A549 (cell line): Measurements from ENCODE around the gene MAGIX. TPM values are rescaled to one million over a fixed set of nuclear protein-coding genes. Genes with fewer than 3 reads are reported as not detected.
A peak's percentile ranks its signal among the peaks of the same experiment; 100 is the strongest.
"Not testable (repeated sequence)": the region's sequence is repeated elsewhere in the genome, so short reads cannot be mapped to it uniquely, and the experiment has no call there.

Experiments used
- ATAC-seq, 2 experiments: fragments of 200-7000 bp in 1 of 2; fragments of >200 bp in 1 of 2; cut with Nextera tagmentation in 1 of 2; cut with Tn5 transposase in 1 of 2; 3 replicates each; pipeline versions ENCODE4 v1.8.0 to v1.9.1; 2018 to 2020; ENCODE audit warnings: mild to moderate bottlenecking in 1 of 2, moderate library complexity in 1 of 2
- CTCF ChIA-PET: fragments of 300-600 bp; sonication (Branson Sonifier 250); formaldehyde crosslinking; extraction: SDS; loops from one replicate; lab custom pipeline; 2021; ENCODE audit warnings: antibody characterized with exemption, inconsistent platforms; lab: Yijun Ruan, JAX
- POLR2A ChIA-PET: fragments of 350-600 bp; formaldehyde crosslinking; extraction: SDS; loops from one replicate; lab custom pipeline; 2021; ENCODE audit warnings: antibody characterized with exemption, inconsistent platforms; lab: Yijun Ruan, JAX
- DNase-seq, 2 experiments: peaks; one replicate each; pipeline versions ENCODE4 v3.0.0 to v3.0.0-alpha.2; 2011 to 2016; ENCODE audit warnings: low read depth in 1 of 2, low spot score in 1 of 2
- FAIRE-seq: peaks from 2 replicates; lab custom pipeline; 2011; peaks lifted over from hg19 to GRCh38; lab: Jason Lieb, UNC
- H3K27ac ChIP-seq, 2 experiments: fragments of >200 bp; sonication (Bioruptor Twin); formaldehyde crosslinking; 3 replicates each; pipeline ENCODE4 v1.5.1; 2016 to 2017
- H3K4me1 ChIP-seq: fragments of >200 bp; sonication (Bioruptor Twin); formaldehyde crosslinking; 3 replicates; pipeline ENCODE4 v1.6.1; 2016
- H3K4me2 ChIP-seq: fragments of >200 bp; sonication (Bioruptor Twin); formaldehyde crosslinking; 3 replicates; pipeline ENCODE4 v1.6.1; 2016
- H3K4me3 ChIP-seq: fragments of >200 bp; sonication (Bioruptor Twin); formaldehyde crosslinking; 3 replicates; pipeline ENCODE4 v1.5.1; 2016
- H3K9me3 ChIP-seq: fragments of >200 bp; sonication (Bioruptor Twin); formaldehyde crosslinking; 3 replicates; pipeline ENCODE4 v1.6.1; 2016
- CEBPB ChIP-seq, 2 experiments: fragments of >200 bp in 1 of 2; sonication (Bioruptor Twin) in 1 of 2; formaldehyde crosslinking in 1 of 2; IDR thresholded peaks; 2 replicates each; pipeline ENCODE4 v1.6.1; 2012 to 2016
- E2F6 ChIP-seq: IDR thresholded peaks from 2 replicates; pipeline ENCODE4 v1.6.1; 2012; ENCODE audit warnings: low read depth, borderline replicate concordance
- EHMT2 ChIP-seq: fragments of 200-600 bp; sonication (generic); IDR thresholded peaks from 2 replicates; pipeline ENCODE4 v1.6.1; 2016; ENCODE audit warnings: antibody characterized with exemption, low read depth, mild to moderate bottlenecking, moderate library complexity
- EP300 ChIP-seq, 2 experiments: fragments of >200 bp; sonication (Bioruptor Twin); formaldehyde crosslinking; IDR thresholded peaks; 2 replicates in 1 of 2; 3 replicates in 1 of 2; pipeline ENCODE4 v1.6.1; 2016 to 2017
- JUN ChIP-seq, 2 experiments: fragments of >200 bp; sonication (Bioruptor Twin); formaldehyde crosslinking; IDR thresholded peaks; 2 replicates in 1 of 2; 3 replicates in 1 of 2; pipeline ENCODE4 v1.6.1; 2016 to 2017
- MAX ChIP-seq: IDR thresholded peaks from 2 replicates; pipeline ENCODE4 v1.6.1; 2012
- MYC ChIP-seq: IDR thresholded peaks from 2 replicates; pipeline ENCODE4 v1.6.1; 2012; ENCODE audit warnings: mild to moderate bottlenecking, inconsistent platforms, low read length, improper control_type of control experiment, borderline replicate concordance
- PHF8 ChIP-seq: fragments of 200-600 bp; sonication (generic); IDR thresholded peaks from 2 replicates; pipeline ENCODE4 v1.6.1; 2016; ENCODE audit warnings: low read depth, mild to moderate bottlenecking, antibody characterized with exemption, moderate library complexity, borderline replicate concordance
- RNF2 ChIP-seq: fragments of 200-600 bp; sonication (generic); IDR thresholded peaks from 2 replicates; pipeline ENCODE4 v1.6.1; 2016; ENCODE audit warnings: low read depth, mild to moderate bottlenecking, antibody characterized with exemption, moderate library complexity, borderline replicate concordance
- ZFP36 ChIP-seq: fragments of 450-650 bp; IDR thresholded peaks from 2 replicates; pipeline ENCODE4 v1.6.1; 2014; ENCODE audit warnings: borderline replicate concordance; ENCODE audit not compliant: partially characterized antibody
- ZNF302 ChIP-seq: fragments of 250-450 bp; sonication (Bioruptor Pico); IDR thresholded peaks from 2 replicates; pipeline ENCODE4 v1.9.0; 2021; ENCODE audit warnings: inconsistent platforms, mild to moderate bottlenecking, moderate library complexity
- ZSCAN20 ChIP-seq: fragments of 250-450 bp; sonication (Bioruptor Pico); IDR thresholded peaks from 2 replicates; pipeline ENCODE4 v1.8.0; 2022; ENCODE audit warnings: mild to moderate bottlenecking, moderate library complexity
- WGBS: methylation state at CpG from one replicate; pipeline ENCODE4 v1.1.6; 2017; ENCODE audit errors: missing lambda C conversion rate; 5-methylcytosine and 5-hydroxymethylcytosine counted together
- polyA plus RNA-seq, 4 experiments: library from polyadenylated mRNA; depleted of rRNA in 3 of 4; stranded (reverse); fragments of >200 nt; fragmentation: RNase III in 1 of 4; extraction: RNeasy Plus Mini Kit Qiagen cat#74134 plus additional on column Dnase treatment in 1 of 4; gene quantifications; 2 replicates in 3 of 4; 3 replicates in 1 of 4; pipeline ENCODE4 v1.2.3, GENCODE V29; 2011 to 2017

The MAGIX gene
- polyA plus RNA-seq, 2 of the 4 experiments (the other 2 are of a cell fraction): 1.1 to 2.2 TPM

- H3K27ac ChIP-seq: peak overlapping the region; percentile 79 to 83
- H3K4me3 ChIP-seq, POLR2A ChIA-PET, H3K9me3 ChIP-seq: not testable (repeated sequence)
- WGBS: 70% methylated on average over 16 of the region's 21 CpGs
- peak in 1 of 2 experiments; percentile 59 for DNase-seq
- H3K4me2 ChIP-seq: peak overlapping the region; percentile 45
- CTCF ChIA-PET: interaction anchor here (1.3 kb wide), 1 partner anchor 16 kb away, joined by 3 read pairs; no protein-coding TSS in a partner anchor
- peaks cover 14% of the 10 kb centered on the region for H3K4me1 ChIP-seq
- peak in 1 of 2 experiments; percentile 80; a peak in 3 of 6 replicates for ATAC-seq
- TF ChIP-seq MAX: 0 out of 2 replicates have a peak, but pooled peaks have one; percentile 12
- peak; percentile 67 for FAIRE-seq
Measured at GRCh38 chrX:49148390-49149100, 14.0 kb upstream of the MAGIX start.

GRCh38 chrX:49149291-49149690 is 13.3 kb upstream of the MAGIX start:
- H3K9me3 ChIP-seq, POLR2A ChIA-PET, DNase-seq, ATAC-seq, H3K4me3 ChIP-seq, FAIRE-seq: not testable (repeated sequence)
- H3K27ac ChIP-seq: peak overlapping the region; percentile 79 to 83
- CTCF ChIA-PET: interaction anchor here (1.3 kb wide), 1 partner anchor 15 kb away, joined by 3 read pairs; no protein-coding TSS in a partner anchor
- peaks cover 14% of the 10 kb centered on the region for H3K4me1 ChIP-seq
- 93% methylated on average over 12 of the region's 14 CpGs for WGBS
- peak overlapping the region; percentile 45 for H3K4me2 ChIP-seq

GRCh38 chrX:49153467-49153866 is 9.1 kb upstream of the MAGIX start:
- POLR2A ChIA-PET: no interaction called here
- WGBS: 94% methylated on average over 1 of the region's 1 CpG
- FAIRE-seq (no peak), ATAC-seq (no peak), DNase-seq (no peak)
- H3K9me3 ChIP-seq: no peaks in the 10 kb centered on the region
- TF ChIP-seq EP300 (IDR thresholded peaks at IDR 0.05): no peak
- TF ChIP-seq ZNF302 (CRISPR knock-in tag): no peak
- peak in 1 of 2 experiments; percentile 13; a peak in 1 of 4 replicates for TF ChIP-seq CEBPB (IDR thresholded peaks at IDR 0.05)
- CTCF ChIA-PET: interaction anchor here (3.0 to 3.2 kb wide), 2 partner anchors 10 to 11 kb away, joined by 21 to 54 read pairs; no protein-coding TSS in a partner anchor
- H3K4me3 ChIP-seq: no peak overlapping the region
- H3K4me2 ChIP-seq: no peak overlapping the region
- H3K27ac ChIP-seq: no peak overlapping the region
- peaks cover 17% of the 10 kb centered on the region for H3K4me1 ChIP-seq

- POLR2A ChIA-PET: interaction anchor here (0.6 to 1.9 kb wide), 10 partner anchors 8 to 558 kb away, joined by 3 to 15 read pairs (median 6); partner anchors contain the start of genes CCDC22, PLP2, PQBP1 and TIMM17B
- ATAC-seq (peak; percentile 65 to 69), DNase-seq (peak; percentile 60 to 88), FAIRE-seq (peak; percentile 13)
- peak overlapping the region; percentile 78 for H3K4me2 ChIP-seq
- peaks cover 8% of the 10 kb centered on the region; the same call in 1 of the 3 replicates for H3K4me1 ChIP-seq
- peak overlapping the region; percentile 63 for H3K4me3 ChIP-seq
- no peaks in the 10 kb centered on the region for H3K9me3 ChIP-seq
- WGBS: 5% methylated on average over 18 of the region's 18 CpGs
- peak overlapping the region; percentile 97 to 99 for H3K27ac ChIP-seq
- TF ChIP-seq PHF8: peak; percentile 18; the same call in 1 of the 2 replicates
- 0 out of 5 replicates have a peak, but pooled peaks of 1 of the 2 experiments have one; percentile 4 for TF ChIP-seq JUN (IDR thresholded peaks at IDR 0.05)
- no peak for TF ChIP-seq ZFP36
- TF ChIP-seq ZSCAN20 (CRISPR knock-in tag): no peak
- TF ChIP-seq EHMT2: no peak
- TF ChIP-seq RNF2: no peak
- peak; percentile 22; the same call in 1 of the 2 replicates for TF ChIP-seq E2F6
- TF ChIP-seq MYC: no peak
- CTCF ChIA-PET: interaction anchor here (0.6 to 3.2 kb wide), 27 partner anchors 9 to 524 kb away, joined by 3 to 54 read pairs (median 4); partner anchors contain the start of gene PLP2
Measured at GRCh38 chrX:49155243-49155899, 7.2 kb upstream of the MAGIX start.
